Smooth muscle cell (in vitro differentiated cells): Measurements from ENCODE around the gene FZD4. TPM values are rescaled to one million over a fixed set of nuclear protein-coding genes. Genes with fewer than 3 reads are reported as not detected.
"Not testable (repeated sequence)": the region's sequence is repeated elsewhere in the genome, so short reads cannot be mapped to it uniquely, and the experiment has no call there.

ENCODE experiments used
- DNase-seq: peaks from one replicate; lab custom pipeline; 2025; ENCODE audit not compliant: unreplicated experiment; lab: John Stamatoyannopoulos, UW
- H2AFZ ChIP-seq: fragments of 200-600 bp; sonication (generic); 2 replicates; pipeline ENCODE4 v1.6.0; 2016; ENCODE audit warnings: antibody characterized with exemption, low read depth, mild to moderate bottlenecking
- H3F3A ChIP-seq: fragments of 200-600 bp; sonication (generic); 2 replicates; pipeline ENCODE4 v1.6.0; 2017; ENCODE audit warnings: antibody characterized with exemption, low read depth
- H3K27ac ChIP-seq: fragments of 200-600 bp; sonication (generic); 2 replicates; pipeline ENCODE4 v1.5.1; 2016; ENCODE audit warnings: low read depth, mild to moderate bottlenecking
- H3K27me3 ChIP-seq: fragments of 200-600 bp; sonication (generic); 2 replicates; pipeline ENCODE4 v1.6.1; 2016; ENCODE audit warnings: low read depth, mild to moderate bottlenecking
- H3K36me3 ChIP-seq: fragments of 200-600 bp; sonication (generic); 2 replicates; pipeline ENCODE4 v1.5.1; 2016; ENCODE audit warnings: low read depth
- H3K4me1 ChIP-seq: fragments of 200-600 bp; sonication (generic); 2 replicates; pipeline ENCODE4 v1.5.1; 2016; ENCODE audit warnings: low read depth
- H3K4me2 ChIP-seq: fragments of 200-600 bp; sonication (generic); 2 replicates; pipeline ENCODE4 v1.6.0; 2016; ENCODE audit warnings: mild to moderate bottlenecking
- H3K4me3 ChIP-seq: fragments of 200-600 bp; sonication (generic); 2 replicates; pipeline ENCODE4 v1.5.1; 2016; ENCODE audit warnings: mild to moderate bottlenecking
- H3K79me2 ChIP-seq: fragments of 200-600 bp; sonication (generic); 2 replicates; pipeline ENCODE4 v1.6.0; 2016; ENCODE audit warnings: low read depth, mild to moderate bottlenecking
- H3K9ac ChIP-seq: fragments of 200-600 bp; sonication (generic); 2 replicates; pipeline ENCODE4 v1.6.0; 2016; ENCODE audit warnings: low read depth
- H3K9me3 ChIP-seq: fragments of 200-600 bp; sonication (generic); replicated peaks from 2 replicates; pipeline ENCODE4 v1.5.1; 2016; ENCODE audit warnings: low read depth
- H4K20me1 ChIP-seq: fragments of 200-600 bp; sonication (generic); 2 replicates; pipeline ENCODE4 v1.6.0; 2016; ENCODE audit warnings: low read depth
- WGBS: methylation state at CpG from one replicate; pipeline ENCODE4 v1.1.7; 2016; ENCODE audit warnings: low lambda C conversion rate; 5-methylcytosine and 5-hydroxymethylcytosine counted together
- polyA plus RNA-seq: library from polyadenylated mRNA; unstranded; fragments of >200 nt; fragmentation: Nextera tagmentation; extraction: Ambion mirVana; gene quantifications from 2 replicates; pipeline ENCODE4 v1.2.1, GENCODE V29; 2016
- total RNA-seq: library from RNA; depleted of rRNA; stranded (reverse); fragments of >200 nt; gene quantifications from 2 replicates; pipeline ENCODE4 v1.2.3, GENCODE V29; 2014
- TF ChIP-seq, protein P1 (sequence below): fragments of 200-600 bp; sonication (generic); IDR thresholded peaks from 2 replicates; pipeline ENCODE4 v1.5.1; 2017; ENCODE audit warnings: borderline replicate concordance, mild to moderate bottlenecking, antibody characterized with exemption; ENCODE audit not compliant: insufficient read depth, poor library complexity, severe bottlenecking

The FZD4 gene
- total and polyA plus RNA-seq, 2 experiments from 2014 or later: 1.8 to 5.8 TPM

- no peak overlapping the region for H2AFZ ChIP-seq
- H3K4me1 ChIP-seq: no peaks in the 10 kb centered on the region
- no peak overlapping the region for H3K4me2 ChIP-seq
- no peak overlapping the region for H3K27ac ChIP-seq
- H3K27me3 ChIP-seq: no peaks in the 10 kb centered on the region
- no peaks in the 10 kb centered on the region for H3K9me3 ChIP-seq
- WGBS: 87% methylated on average over 7 of the region's 7 CpGs
- H3K4me3 ChIP-seq: no peak overlapping the region
- no peaks in the 10 kb centered on the region for H3F3A ChIP-seq
- TF ChIP-seq, protein P1, sequence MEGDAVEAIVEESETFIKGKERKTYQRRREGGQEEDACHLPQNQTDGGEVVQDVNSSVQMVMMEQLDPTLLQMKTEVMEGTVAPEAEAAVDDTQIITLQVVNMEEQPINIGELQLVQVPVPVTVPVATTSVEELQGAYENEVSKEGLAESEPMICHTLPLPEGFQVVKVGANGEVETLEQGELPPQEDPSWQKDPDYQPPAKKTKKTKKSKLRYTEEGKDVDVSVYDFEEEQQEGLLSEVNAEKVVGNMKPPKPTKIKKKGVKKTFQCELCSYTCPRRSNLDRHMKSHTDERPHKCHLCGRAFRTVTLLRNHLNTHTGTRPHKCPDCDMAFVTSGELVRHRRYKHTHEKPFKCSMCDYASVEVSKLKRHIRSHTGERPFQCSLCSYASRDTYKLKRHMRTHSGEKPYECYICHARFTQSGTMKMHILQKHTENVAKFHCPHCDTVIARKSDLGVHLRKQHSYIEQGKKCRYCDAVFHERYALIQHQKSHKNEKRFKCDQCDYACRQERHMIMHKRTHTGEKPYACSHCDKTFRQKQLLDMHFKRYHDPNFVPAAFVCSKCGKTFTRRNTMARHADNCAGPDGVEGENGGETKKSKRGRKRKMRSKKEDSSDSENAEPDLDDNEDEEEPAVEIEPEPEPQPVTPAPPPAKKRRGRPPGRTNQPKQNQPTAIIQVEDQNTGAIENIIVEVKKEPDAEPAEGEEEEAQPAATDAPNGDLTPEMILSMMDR: no peak
- no peaks in the 10 kb centered on the region for H3K36me3 ChIP-seq
- DNase-seq: no peak
- no peak overlapping the region for H3K9ac ChIP-seq
- no peaks in the 10 kb centered on the region for H4K20me1 ChIP-seq
- H3K79me2 ChIP-seq: no peaks in the 10 kb centered on the region
Observed at GRCh38 chr11:86978247-86978646, 23.1 kb upstream of the FZD4 start.

DNA sequence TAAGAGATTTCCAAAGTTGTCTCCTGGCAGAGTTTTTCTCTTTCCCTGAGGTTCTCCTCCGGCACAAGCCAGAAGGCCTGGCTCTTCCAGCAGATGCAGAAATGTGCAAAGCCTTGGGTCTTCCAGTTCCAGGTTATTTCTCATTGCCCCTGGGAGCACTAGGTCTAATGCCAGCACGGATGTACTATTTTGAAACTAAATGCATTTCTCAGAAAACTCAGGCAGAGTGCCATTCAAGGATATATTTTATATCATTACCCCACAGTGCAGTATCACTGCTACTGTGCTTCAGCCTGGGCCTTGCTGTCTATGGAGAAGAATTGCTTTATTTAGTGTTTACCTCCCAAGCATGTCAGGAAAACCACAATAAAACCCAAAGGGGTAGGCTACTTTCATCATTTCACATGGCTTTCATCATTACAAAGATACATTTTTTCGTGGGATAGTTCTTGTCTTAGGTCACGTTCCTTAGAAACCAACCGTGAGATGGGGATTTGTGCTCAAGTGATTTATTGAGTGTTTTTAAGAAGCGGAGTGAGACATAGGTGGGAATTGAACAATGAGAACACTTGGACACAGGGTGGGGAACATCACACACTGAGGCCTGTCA lies 22.4 kb upstream of the FZD4 start:
- Histone ChIP-seq H3K9ac (no peak overlapping the region), H3K27ac (no peak overlapping the region), H3K4me3 (no peak overlapping the region), H3K4me2 (no peak overlapping the region), H2AFZ (no peak overlapping the region), H3K4me1 (no peaks in the 10 kb centered on the region), H3K79me2 (no peaks in the 10 kb centered on the region), H3F3A (no peaks in the 10 kb centered on the region), H4K20me1 (no peaks in the 10 kb centered on the region), H3K36me3 (no peaks in the 10 kb centered on the region), H3K27me3 (no peaks in the 10 kb centered on the region), H3K9me3 (no peaks in the 10 kb centered on the region)
- TF ChIP-seq, protein P1: no peak
- WGBS: 94% methylated on average over 6 of the region's 6 CpGs
- DNase-seq: no peak

DNA sequence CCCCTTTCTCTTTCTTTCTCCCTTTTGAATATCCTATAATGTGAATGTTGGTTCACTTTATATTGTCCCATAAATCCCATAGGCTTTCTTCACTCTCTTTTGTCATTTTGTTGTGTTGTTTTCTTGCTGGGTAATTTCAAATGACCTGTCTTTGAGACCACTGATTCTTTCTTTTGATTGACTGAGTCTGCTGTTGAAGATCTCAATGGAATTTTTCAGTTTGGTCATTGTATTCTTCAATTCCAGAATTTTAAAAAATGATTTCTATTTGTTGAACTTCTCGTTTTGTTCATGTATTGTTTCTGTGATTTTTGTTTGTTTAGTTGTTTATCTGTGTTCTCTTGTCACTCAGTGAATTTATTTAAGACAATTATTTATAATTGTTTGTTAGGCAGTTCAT lies 17.5 kb upstream of the FZD4 start:
- DNase-seq: no peak
- H3K4me2 ChIP-seq: no peak overlapping the region
- H3K9me3 ChIP-seq: no peaks in the 10 kb centered on the region
- no peak overlapping the region for H3K4me3 ChIP-seq
- WGBS: 89% methylated on average over 1 of the region's 1 CpG
- no peak overlapping the region for H3K27ac ChIP-seq
- H4K20me1 ChIP-seq: no peaks in the 10 kb centered on the region
- H3K4me1 ChIP-seq: peaks cover 3% of the 10 kb centered on the region
- no peaks in the 10 kb centered on the region for H3K36me3 ChIP-seq
- H3K27me3 ChIP-seq: no peaks in the 10 kb centered on the region
- H3K79me2 ChIP-seq: no peaks in the 10 kb centered on the region
- TF ChIP-seq, protein P1: no peak
- no peaks in the 10 kb centered on the region for H3F3A ChIP-seq
- no peak overlapping the region for H3K9ac ChIP-seq
- H2AFZ ChIP-seq: no peak overlapping the region

GRCh38 chr11:86969258-86969657 lies 14.1 kb upstream of the FZD4 start:
- H3K27me3 ChIP-seq: no peaks in the 10 kb centered on the region
- WGBS: 93% methylated on average over 1 of the region's 1 CpG
- H3K27ac ChIP-seq: no peak overlapping the region
- no peaks in the 10 kb centered on the region for H4K20me1 ChIP-seq
- H3F3A ChIP-seq: no peaks in the 10 kb centered on the region
- TF ChIP-seq, protein P1: no peak
- H3K9ac ChIP-seq: no peak overlapping the region
- no peaks in the 10 kb centered on the region for H3K9me3 ChIP-seq
- peaks cover 3% of the 10 kb centered on the region for H3K4me1 ChIP-seq
- DNase-seq: no peak
- no peaks in the 10 kb centered on the region for H3K79me2 ChIP-seq
- H3K4me3 ChIP-seq: no peak overlapping the region
- no peak overlapping the region for H3K4me2 ChIP-seq
- H3K36me3 ChIP-seq: no peaks in the 10 kb centered on the region
- no peak overlapping the region for H2AFZ ChIP-seq

GRCh38 chr11:86967601-86968000 lies 12.4 kb upstream of the FZD4 start:
- 90% methylated on average over 7 of the region's 7 CpGs for WGBS
- not testable (repeated sequence) for H3F3A ChIP-seq, H3K27ac ChIP-seq, DNase-seq, H3K27me3 ChIP-seq, H3K9me3 ChIP-seq, H3K4me1 ChIP-seq, H3K4me2 ChIP-seq, H4K20me1 ChIP-seq, H3K79me2 ChIP-seq, H3K36me3 ChIP-seq, H2AFZ ChIP-seq, H3K4me3 ChIP-seq, H3K9ac ChIP-seq
